Stomach (tissue), 9 donors: ENCODE measurements around the gene THSD4. TPM values are rescaled to one million over a fixed set of nuclear protein-coding genes. Genes with fewer than 3 reads are reported as not detected.

Experiments
- DNase-seq, 2 donors: peaks; one replicate each; pipeline versions ENCODE4 v3.0.0 to v3.0.0-alpha.2; 2013 to 2019
- H3K27ac ChIP-seq, 5 donors: fragments of 200-600 bp in 4 of 5; sonication (generic) in 4 of 5; one replicate each; pipeline ENCODE4 v1.5.1; 2013 to 2019; ENCODE audit warnings: mild to moderate bottlenecking in 1 of 5, moderate library complexity in 1 of 5
- H3K27me3 ChIP-seq, 3 donors: fragments of 200-600 bp; sonication (generic); one replicate each; pipeline ENCODE4 v1.5.1; 2017 to 2019; ENCODE audit warnings: mixed run types in 1 of 3
- H3K36me3 ChIP-seq, 4 donors: fragments of 200-600 bp; sonication (generic); 1 replicate in 3 of 4; 2 replicates in 1 of 4; pipeline ENCODE4 v1.5.1; 2016 to 2019
- H3K4me1 ChIP-seq, 4 donors: fragments of 200-600 bp; sonication (generic); one replicate each; pipeline ENCODE4 v1.5.1; 2016 to 2019
- H3K4me3 ChIP-seq, 4 donors: fragments of 200-600 bp; sonication (generic) in 3 of 4; one replicate each; pipeline ENCODE4 v1.5.1; 2016 to 2019; ENCODE audit warnings: mild to moderate bottlenecking in 1 of 4
- H3K9me3 ChIP-seq, 4 donors: fragments of 200-600 bp; sonication (generic); one replicate each; pipeline ENCODE4 v1.5.1; 2016 to 2019
- EP300 ChIP-seq: sonication (generic); formaldehyde crosslinking; IDR thresholded peaks from one replicate; pipeline ENCODE4 v1.6.1; 2017; ENCODE audit warnings: antibody characterized with exemption
- POLR2A ChIP-seq, 4 donors: fragments of 450-650 bp; IDR thresholded peaks; one replicate each; pipeline ENCODE4 v1.6.1; 2016; ENCODE audit warnings: antibody characterized with exemption in 4 of 4, control low read depth in 2 of 4, mild to moderate bottlenecking in 1 of 4, moderate library complexity in 1 of 4
- POLR2AphosphoS5 ChIP-seq, 3 donors: sonication (generic); formaldehyde crosslinking; IDR thresholded peaks; one replicate each; pipeline ENCODE4 v1.6.1; 2016; ENCODE audit warnings: antibody characterized with exemption in 3 of 3
- WGBS, 5 donors: extraction: QIAGEN DNeasy Blood & Tissue Kit in 3 of 5; methylation state at CpG; one replicate each; pipeline versions ENCODE4 v1.1.5 to v1.1.7; 2013 to 2018; 5-methylcytosine and 5-hydroxymethylcytosine counted together
- intact Hi-C: fragments of 100-400 bp; cut with DNase I; formaldehyde crosslinking; loops from one replicate; pipeline ENCODE4 v1.15.1; 2023; ENCODE audit warnings: low total_unique reads
- polyA plus RNA-seq, 3 donors: library from polyadenylated mRNA; stranded (reverse); fragments of 200-250 nt; gene quantifications; one replicate each; pipeline ENCODE4 v1.2.3, GENCODE V29; 2013
- total RNA-seq, 5 donors: library from RNA; depleted of rRNA; stranded (reverse); fragments of >200 nt; gene quantifications; one replicate each; pipeline versions ENCODE4 v1.1.0 to v1.2.3, GENCODE V29; 2014 to 2016
- TF ChIP-seq, protein P1 (sequence below), 7 experiments: fragments of 450-650 bp in 4 of 7; fragments of 200-600 bp in 3 of 7; sonication (generic) in 3 of 7; IDR thresholded peaks; one replicate each; pipeline ENCODE4 v1.5.1; 2016 to 2019; ENCODE audit warnings: antibody characterized with exemption in 7 of 7, control low read depth in 2 of 7, mild to moderate bottlenecking in 1 of 7
- donor health status: healthy with polysubstance abuse.
- donor health status: Bipolar disorder and iron deficiency.
- donor health status: healthy.

Gene THSD4
- total and polyA plus RNA-seq, 8 donors = 1.8 to 79.4 (median 22.0) TPM

DNA sequence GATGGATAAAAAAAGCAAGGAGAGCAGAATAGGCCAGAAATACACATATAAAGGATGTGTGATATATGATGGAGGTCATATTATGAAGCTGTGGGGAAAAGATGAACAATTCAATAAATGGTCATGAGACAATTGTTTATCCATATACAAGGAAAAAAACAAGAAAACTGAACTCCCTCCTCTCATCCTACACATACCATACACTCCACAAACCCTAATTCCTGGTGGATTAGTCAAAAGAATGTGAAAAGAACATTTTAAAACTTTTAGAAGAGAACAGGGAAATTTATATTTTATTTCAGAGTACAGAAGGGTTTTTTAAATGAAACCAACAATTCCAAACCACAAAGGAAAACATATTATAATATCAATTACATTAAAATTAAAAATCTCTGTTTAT, 660.6 kb downstream of the THSD4 start:
- no peak overlapping the region for H3K4me3 ChIP-seq
- intact Hi-C loops = no loop called here
- DNase-seq = no peak
- H3K36me3 ChIP-seq = peaks cover 0 to 41% (median 21%) of the 10 kb centered on the region in 4 donors
- peaks cover 0 to 9% (median 4%) of the 10 kb centered on the region in 4 donors for H3K4me1 ChIP-seq
- no peaks in the 10 kb centered on the region for H3K27me3 ChIP-seq
- TF ChIP-seq POLR2AphosphoS5 (IDR thresholded peaks at IDR 0.05) = no peak
- no peak for TF ChIP-seq POLR2A (IDR thresholded peaks at IDR 0.05)
- no peak for TF ChIP-seq EP300
- TF ChIP-seq, protein P1, sequence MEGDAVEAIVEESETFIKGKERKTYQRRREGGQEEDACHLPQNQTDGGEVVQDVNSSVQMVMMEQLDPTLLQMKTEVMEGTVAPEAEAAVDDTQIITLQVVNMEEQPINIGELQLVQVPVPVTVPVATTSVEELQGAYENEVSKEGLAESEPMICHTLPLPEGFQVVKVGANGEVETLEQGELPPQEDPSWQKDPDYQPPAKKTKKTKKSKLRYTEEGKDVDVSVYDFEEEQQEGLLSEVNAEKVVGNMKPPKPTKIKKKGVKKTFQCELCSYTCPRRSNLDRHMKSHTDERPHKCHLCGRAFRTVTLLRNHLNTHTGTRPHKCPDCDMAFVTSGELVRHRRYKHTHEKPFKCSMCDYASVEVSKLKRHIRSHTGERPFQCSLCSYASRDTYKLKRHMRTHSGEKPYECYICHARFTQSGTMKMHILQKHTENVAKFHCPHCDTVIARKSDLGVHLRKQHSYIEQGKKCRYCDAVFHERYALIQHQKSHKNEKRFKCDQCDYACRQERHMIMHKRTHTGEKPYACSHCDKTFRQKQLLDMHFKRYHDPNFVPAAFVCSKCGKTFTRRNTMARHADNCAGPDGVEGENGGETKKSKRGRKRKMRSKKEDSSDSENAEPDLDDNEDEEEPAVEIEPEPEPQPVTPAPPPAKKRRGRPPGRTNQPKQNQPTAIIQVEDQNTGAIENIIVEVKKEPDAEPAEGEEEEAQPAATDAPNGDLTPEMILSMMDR (IDR thresholded peaks at IDR 0.05) = no peak
- H3K9me3 ChIP-seq = no peaks in the 10 kb centered on the region
- H3K27ac ChIP-seq = no peak overlapping the region

GRCh38 chr15:71776304-71776703, 661.0 kb downstream of the THSD4 start:
- no peaks in the 10 kb centered on the region for H3K27me3 ChIP-seq
- H3K9me3 ChIP-seq = no peaks in the 10 kb centered on the region
- H3K4me1 ChIP-seq = peaks cover 0 to 9% (median 4%) of the 10 kb centered on the region in 4 donors
- no peak for DNase-seq
- no peak overlapping the region for H3K27ac ChIP-seq
- TF ChIP-seq EP300 (no peak), POLR2A (IDR thresholded peaks at IDR 0.05) (no peak), POLR2AphosphoS5 (IDR thresholded peaks at IDR 0.05) (no peak)
- TF ChIP-seq, protein P1 (IDR thresholded peaks at IDR 0.05) = no peak
- no peak overlapping the region for H3K4me3 ChIP-seq
- intact Hi-C loops = no loop called here
- 68 to 77% (median 74%) methylated on average over 3 of the region's 3 CpGs for WGBS, 5 donors
- peaks cover 0 to 37% (median 17%) of the 10 kb centered on the region in 4 donors for H3K36me3 ChIP-seq

- DNase-seq = no peak
These were observed 662.1 kb downstream of the THSD4 start for GRCh38 chr15:71777216-71777943.

GRCh38 chr15:71779073-71779797, 664.0 kb downstream of the THSD4 start:
- H3K27ac ChIP-seq = no peak overlapping the region
- intact Hi-C loops = no loop called here
- DNase-seq = no peak
- no peaks in the 10 kb centered on the region for H3K9me3 ChIP-seq
- TF ChIP-seq EP300 (no peak), POLR2A (IDR thresholded peaks at IDR 0.05) (no peak), POLR2AphosphoS5 (IDR thresholded peaks at IDR 0.05) (no peak)
- TF ChIP-seq, protein P1 (IDR thresholded peaks at IDR 0.05) = no peak
- no peak overlapping the region for H3K4me3 ChIP-seq
- no peaks in the 10 kb centered on the region for H3K27me3 ChIP-seq
- peaks cover 0 to 9% (median 4%) of the 10 kb centered on the region in 4 donors for H3K4me1 ChIP-seq
- 83 to 89% (median 86%) methylated on average over 6 of the region's 6 CpGs for WGBS, 5 donors
- H3K36me3 ChIP-seq = peaks cover 0 to 20% (median 8%) of the 10 kb centered on the region in 4 donors

More at GRCh38 chr15:71777216-71777943, 662.1 kb downstream of the THSD4 start:
- Histone ChIP-seq H3K4me3 (no peak overlapping the region), H3K27ac (no peak overlapping the region), H3K36me3 (peaks cover 0 to 26% (median 11%) of the 10 kb centered on the region in 4 donors), H3K9me3 (no peaks in the 10 kb centered on the region), H3K27me3 (no peaks in the 10 kb centered on the region), H3K4me1 (peaks cover 0 to 9% (median 4%) of the 10 kb centered on the region in 4 donors)
- WGBS, 5 donors = 84 to 89% (median 86%) methylated on average over 16 of the region's 16 CpGs
- no peak for TF ChIP-seq POLR2AphosphoS5 (IDR thresholded peaks at IDR 0.05)
- no peak for TF ChIP-seq EP300
- TF ChIP-seq POLR2A (IDR thresholded peaks at IDR 0.05) = no peak
- TF ChIP-seq, protein P1 (IDR thresholded peaks at IDR 0.05) = no peak
- intact Hi-C loops = no loop called here
